Activated naive CD4-positive, alpha-beta T cell treated with anti-CD3 and anti-CD28 coated beads, Interleukin-2, amount 50 U/mL, for 16 hours (primary cell): Measurements from ENCODE around the gene SEC22A.

Experiments used
- DNase-seq: peaks from one replicate; pipeline ENCODE4 v3.0.0-alpha.2; 2020

SEC22A gene

GRCh38 chr3:123271466-123272159 is 69.9 kb downstream of the SEC22A start:
- no peak for DNase-seq

GRCh38 chr3:123272547-123272946 is 70.8 kb downstream of the SEC22A start:
- DNase-seq = no peak

GRCh38 chr3:123275691-123276090 is 73.9 kb downstream of the SEC22A start:
- no peak for DNase-seq

GRCh38 chr3:123276346-123277006 is 74.7 kb downstream of the SEC22A start:
- no peak for DNase-seq

- no peak for DNase-seq
Observed at GRCh38 chr3:123277106-123277505, 75.4 kb downstream of the SEC22A start.

GRCh38 chr3:123278446-123278845 is 76.7 kb downstream of the SEC22A start:
- no peak for DNase-seq

- DNase-seq = no peak
Observed at GRCh38 chr3:123279121-123279520, 77.4 kb downstream of the SEC22A start.

- no peak for DNase-seq
Observed at GRCh38 chr3:123281406-123281805, 79.7 kb downstream of the SEC22A start.

- DNase-seq = no peak
Observed at GRCh38 chr3:123281929-123282328, 80.2 kb downstream of the SEC22A start.

- DNase-seq = no peak
Observed at GRCh38 chr3:123282461-123282860, 80.7 kb downstream of the SEC22A start.

GRCh38 chr3:123283074-123283473 is 81.3 kb downstream of the SEC22A start:
- DNase-seq = no peak

GRCh38 chr3:123283657-123284398 is 82.1 kb downstream of the SEC22A start:
- DNase-seq = no peak

GRCh38 chr3:123284399-123285010 is 82.8 kb downstream of the SEC22A start:
- DNase-seq = no peak

GRCh38 chr3:123285066-123285465 is 83.3 kb downstream of the SEC22A start:
- DNase-seq = no peak

GRCh38 chr3:123285479-123285878 is 83.7 kb downstream of the SEC22A start:
- DNase-seq = no peak

- DNase-seq = no peak
Observed at GRCh38 chr3:123285931-123286307, 84.2 kb downstream of the SEC22A start.

GRCh38 chr3:123286308-123287023 is 84.7 kb downstream of the SEC22A start:
- DNase-seq = no peak

GRCh38 chr3:123287051-123287961 is 85.6 kb downstream of the SEC22A start:
- no peak for DNase-seq

GRCh38 chr3:123287962-123288302 is 86.2 kb downstream of the SEC22A start:
- no peak for DNase-seq

GRCh38 chr3:123289391-123290106 is 87.8 kb downstream of the SEC22A start:
- DNase-seq = no peak
